ENCODE results near the gene SPART.

DNA sequence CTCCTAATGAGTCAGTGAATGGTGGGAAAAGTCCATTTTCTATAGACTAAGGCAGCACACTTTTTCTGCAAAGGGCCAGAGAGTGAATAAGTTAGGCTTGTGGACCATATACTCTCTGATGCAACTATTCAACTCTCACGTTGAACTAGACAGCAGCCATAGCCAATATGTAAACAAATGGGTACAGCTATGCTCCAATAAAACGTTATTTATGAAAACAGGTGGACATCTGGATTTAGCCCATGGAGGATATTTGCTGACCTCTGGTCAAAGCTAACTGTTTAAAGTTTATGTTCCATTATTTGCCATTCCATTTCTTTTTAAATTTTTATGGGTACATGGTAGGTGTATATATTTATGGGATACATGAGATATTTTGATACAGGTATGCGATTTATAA, 43.9 kb downstream of the SPART start:
- TF ChIP-seq, protein P1, sequence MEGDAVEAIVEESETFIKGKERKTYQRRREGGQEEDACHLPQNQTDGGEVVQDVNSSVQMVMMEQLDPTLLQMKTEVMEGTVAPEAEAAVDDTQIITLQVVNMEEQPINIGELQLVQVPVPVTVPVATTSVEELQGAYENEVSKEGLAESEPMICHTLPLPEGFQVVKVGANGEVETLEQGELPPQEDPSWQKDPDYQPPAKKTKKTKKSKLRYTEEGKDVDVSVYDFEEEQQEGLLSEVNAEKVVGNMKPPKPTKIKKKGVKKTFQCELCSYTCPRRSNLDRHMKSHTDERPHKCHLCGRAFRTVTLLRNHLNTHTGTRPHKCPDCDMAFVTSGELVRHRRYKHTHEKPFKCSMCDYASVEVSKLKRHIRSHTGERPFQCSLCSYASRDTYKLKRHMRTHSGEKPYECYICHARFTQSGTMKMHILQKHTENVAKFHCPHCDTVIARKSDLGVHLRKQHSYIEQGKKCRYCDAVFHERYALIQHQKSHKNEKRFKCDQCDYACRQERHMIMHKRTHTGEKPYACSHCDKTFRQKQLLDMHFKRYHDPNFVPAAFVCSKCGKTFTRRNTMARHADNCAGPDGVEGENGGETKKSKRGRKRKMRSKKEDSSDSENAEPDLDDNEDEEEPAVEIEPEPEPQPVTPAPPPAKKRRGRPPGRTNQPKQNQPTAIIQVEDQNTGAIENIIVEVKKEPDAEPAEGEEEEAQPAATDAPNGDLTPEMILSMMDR (IDR thresholded peaks at IDR 0.05): no peak
- TF ChIP-seq POLR2A (IDR thresholded peaks at IDR 0.05): no peak
